GM12864 (cell line): Measurements from ENCODE around the gene FOXP4.

Experiments used
- DNase-seq: peaks from one replicate; pipeline ENCODE4 v3.0.0-alpha.2; 2011; ENCODE audit warnings: low read depth
- H3K4me3 ChIP-seq: 2 replicates; pipeline ENCODE4 v1.5.1; 2011; ENCODE audit warnings: mild to moderate bottlenecking, low read depth, low read length, control low read depth
- TF ChIP-seq, protein P1 (sequence below): IDR thresholded peaks from 2 replicates; pipeline ENCODE4 v1.5.1; 2011; ENCODE audit warnings: low read depth, mild to moderate bottlenecking, moderate library complexity, low read length, control low read depth, inconsistent platforms; ENCODE audit errors: missing control alignments

Gene FOXP4

DNA sequence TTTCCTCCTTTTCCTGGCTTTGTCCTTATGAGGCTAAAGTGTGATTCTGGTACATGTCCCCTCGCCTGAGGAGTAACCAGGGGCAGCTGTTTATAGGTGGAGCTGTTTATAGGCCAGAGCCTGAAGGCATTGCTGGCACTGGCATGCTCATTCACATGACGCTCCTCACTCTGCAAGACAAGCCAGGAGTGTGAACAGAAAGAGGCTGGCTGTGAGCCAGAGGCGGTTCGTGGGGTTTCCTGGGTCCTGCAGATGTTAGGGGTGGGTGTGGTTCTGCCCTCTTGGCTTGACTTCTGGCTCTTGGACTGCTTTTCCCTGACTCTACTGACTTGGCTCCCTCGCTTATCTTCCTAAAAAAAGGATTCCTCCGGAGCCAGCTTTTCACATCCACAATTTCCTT, 79.3 kb downstream of the FOXP4 start:
- TF ChIP-seq, protein P1, sequence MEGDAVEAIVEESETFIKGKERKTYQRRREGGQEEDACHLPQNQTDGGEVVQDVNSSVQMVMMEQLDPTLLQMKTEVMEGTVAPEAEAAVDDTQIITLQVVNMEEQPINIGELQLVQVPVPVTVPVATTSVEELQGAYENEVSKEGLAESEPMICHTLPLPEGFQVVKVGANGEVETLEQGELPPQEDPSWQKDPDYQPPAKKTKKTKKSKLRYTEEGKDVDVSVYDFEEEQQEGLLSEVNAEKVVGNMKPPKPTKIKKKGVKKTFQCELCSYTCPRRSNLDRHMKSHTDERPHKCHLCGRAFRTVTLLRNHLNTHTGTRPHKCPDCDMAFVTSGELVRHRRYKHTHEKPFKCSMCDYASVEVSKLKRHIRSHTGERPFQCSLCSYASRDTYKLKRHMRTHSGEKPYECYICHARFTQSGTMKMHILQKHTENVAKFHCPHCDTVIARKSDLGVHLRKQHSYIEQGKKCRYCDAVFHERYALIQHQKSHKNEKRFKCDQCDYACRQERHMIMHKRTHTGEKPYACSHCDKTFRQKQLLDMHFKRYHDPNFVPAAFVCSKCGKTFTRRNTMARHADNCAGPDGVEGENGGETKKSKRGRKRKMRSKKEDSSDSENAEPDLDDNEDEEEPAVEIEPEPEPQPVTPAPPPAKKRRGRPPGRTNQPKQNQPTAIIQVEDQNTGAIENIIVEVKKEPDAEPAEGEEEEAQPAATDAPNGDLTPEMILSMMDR: no peak
- DNase-seq: no peak

DNA sequence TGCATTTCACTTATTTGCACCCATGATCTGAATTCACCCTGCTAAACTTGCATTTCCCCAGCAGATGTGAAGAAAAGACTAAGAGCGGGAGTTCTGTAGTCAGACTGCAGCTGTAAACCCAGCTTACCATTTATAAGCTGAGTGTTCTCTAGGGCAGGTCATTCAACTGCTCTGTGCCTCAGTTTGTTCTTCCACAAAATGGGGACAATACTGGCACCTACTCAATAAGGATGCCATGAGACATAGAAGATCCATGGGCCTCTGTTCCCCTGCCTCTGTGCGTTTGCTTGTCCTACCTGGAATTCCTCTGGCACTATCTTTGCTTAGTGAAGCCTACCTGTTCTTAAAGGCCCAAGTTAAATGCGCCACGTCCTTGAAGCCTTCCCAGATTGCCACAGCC, 79.8 kb downstream of the FOXP4 start:
- no peak for DNase-seq
- H3K4me3 ChIP-seq: no peak overlapping the region
- TF ChIP-seq, protein P1: no peak

More for the DNA sequence above, 79.3 kb downstream of the FOXP4 start:
- no peak overlapping the region for H3K4me3 ChIP-seq

DNA sequence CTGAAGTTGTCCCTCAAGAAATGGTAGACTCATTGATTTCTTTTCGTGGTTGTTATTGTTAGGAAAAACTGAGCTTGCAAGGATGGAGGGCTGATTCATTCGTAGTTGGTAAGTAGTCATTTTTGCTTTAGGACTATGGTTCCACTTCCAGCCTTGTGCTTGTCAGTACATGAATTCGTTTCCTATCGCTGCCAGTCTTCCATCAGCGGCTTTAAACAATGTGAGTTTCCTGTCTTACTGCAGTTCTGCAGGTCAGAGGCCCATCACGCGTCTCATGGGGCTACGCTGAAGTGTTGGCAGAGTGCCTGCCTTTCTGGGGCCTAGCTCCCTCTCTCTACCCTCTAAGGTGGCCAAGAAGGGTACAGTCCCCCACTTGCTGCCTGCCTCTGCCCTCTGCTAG, 80.7 kb downstream of the FOXP4 start:
- H3K4me3 ChIP-seq: no peak overlapping the region
- DNase-seq: no peak
- TF ChIP-seq, protein P1: no peak

DNA sequence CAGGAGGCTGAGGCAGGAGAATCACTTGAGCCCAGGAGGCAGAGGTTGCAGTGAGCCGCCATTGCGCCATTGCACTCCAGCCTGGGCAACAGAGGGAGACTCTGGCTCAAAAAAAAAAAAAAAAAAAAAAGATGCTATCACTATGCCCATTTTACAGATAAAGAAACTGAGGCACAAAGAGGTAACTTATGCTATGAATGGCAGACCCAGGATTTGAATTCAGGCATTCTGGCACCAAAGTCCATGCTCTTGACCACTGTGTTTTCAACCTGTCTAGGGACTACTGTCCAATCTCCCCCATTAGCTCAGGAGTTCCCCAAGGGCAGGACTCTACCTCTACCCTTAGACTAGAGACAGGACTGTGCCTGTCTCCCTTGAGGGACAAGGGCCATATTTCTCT, 82.9 kb downstream of the FOXP4 start:
- no peak overlapping the region for H3K4me3 ChIP-seq
- TF ChIP-seq, protein P1: no peak
- DNase-seq: no peak

DNA sequence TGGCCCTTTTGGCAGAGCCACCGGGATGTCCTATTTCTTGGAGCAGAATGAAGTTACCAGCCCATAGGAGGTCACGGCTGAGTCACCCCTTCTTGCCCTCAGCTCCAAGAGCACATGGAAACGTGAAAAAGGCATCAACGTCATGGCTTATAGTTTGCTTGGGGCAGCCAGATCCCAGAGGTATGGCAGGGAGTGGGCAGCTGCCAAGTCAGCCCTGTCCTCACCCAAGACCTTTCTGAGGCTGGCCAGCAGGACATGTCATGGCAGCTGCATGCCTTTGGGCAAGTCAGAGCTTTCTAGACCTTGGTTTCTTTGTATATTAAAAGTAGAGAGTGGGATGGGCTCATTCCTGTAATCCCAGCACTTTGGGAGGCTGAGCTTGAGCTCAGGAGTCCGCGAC, 83.9 kb downstream of the FOXP4 start:
- no peak overlapping the region for H3K4me3 ChIP-seq
- TF ChIP-seq, protein P1: no peak
- DNase-seq: no peak

DNA sequence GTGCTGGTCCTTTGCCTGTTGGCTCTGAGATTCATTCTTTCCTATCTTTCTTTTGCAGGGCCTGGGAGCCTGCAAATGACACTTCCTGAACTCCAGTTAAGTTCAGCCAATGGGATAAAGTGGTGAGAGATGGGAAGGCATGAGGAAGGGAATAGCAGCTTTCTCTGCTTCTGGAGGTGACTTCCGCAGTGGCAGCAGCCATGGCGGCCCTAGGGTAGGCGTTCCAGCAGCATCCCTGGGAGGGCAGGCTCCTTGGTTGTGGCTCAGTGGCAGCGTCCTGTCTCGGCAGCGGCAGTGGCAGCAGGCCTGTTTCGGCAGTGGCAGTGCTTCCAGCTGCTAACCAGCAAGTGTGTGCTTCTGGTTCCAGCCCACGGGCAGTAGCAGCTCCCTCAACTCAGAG, 84.8 kb downstream of the FOXP4 start:
- TF ChIP-seq, protein P1: no peak
- DNase-seq: no peak
- no peak overlapping the region for H3K4me3 ChIP-seq

DNA sequence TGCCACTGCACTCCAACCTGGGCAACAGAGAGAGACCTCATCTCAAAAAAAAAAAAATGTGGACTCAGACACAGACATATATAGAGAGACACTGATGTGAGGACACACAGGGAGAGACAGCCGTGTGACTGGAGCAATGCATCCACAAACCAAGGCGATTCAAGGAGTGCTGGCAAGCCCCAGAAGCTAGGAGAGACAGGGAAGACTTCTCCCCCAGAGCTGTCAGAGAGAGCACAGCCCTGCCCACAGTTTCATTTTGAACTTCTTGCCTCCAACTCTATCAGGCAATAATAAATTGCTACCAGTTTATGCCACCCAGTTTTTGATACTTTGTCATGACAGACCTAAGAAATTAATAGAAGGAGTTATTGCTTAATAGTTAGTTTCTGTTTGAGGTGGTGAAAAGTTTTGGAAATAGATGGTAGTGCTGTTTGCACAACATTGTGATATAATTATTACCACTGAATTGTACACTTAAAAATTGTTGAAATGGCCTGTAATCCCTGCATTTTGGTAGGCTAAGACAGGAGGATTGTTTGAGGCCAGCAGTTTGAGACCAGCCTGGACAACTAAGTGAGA, 87.0 kb downstream of the FOXP4 start:
- DNase-seq: no peak
- TF ChIP-seq, protein P1: no peak

More for the DNA sequence above, 87.0 kb downstream of the FOXP4 start:
- H3K4me3 ChIP-seq: no peak overlapping the region
